DMS 273 treated with DMSO at 0.1 percent for 48 hours (cell line): ENCODE measurements around the gene GCNT2.
"Not testable (repeated sequence)": the region's sequence is repeated elsewhere in the genome, so short reads cannot be mapped to it uniquely, and the experiment has no call there.

ENCODE experiments used
- DNase-seq: peaks from one replicate; lab custom pipeline; 2025; lab: John Stamatoyannopoulos, UW

The GCNT2 gene

DNA sequence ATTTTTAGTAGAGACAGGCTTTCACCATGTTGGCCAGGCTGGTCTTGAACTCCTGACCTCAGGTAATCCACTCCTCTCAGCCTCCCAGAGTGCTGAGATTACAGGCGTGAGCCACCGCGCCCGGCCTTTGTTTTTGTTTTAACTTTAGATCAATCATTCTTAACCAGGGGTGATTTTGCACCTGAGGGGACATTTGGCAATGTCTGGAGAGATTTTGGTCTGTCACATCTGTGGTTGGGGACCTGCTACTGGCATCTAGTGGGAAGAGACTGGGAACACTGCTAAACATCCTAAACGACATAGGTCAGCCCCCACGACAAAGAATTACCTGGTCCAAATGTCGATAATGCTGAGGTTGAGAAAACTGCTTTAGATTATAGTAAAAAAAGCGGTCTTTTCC lies 91.0 kb downstream of the GCNT2 start:
- DNase-seq: no peak

DNA sequence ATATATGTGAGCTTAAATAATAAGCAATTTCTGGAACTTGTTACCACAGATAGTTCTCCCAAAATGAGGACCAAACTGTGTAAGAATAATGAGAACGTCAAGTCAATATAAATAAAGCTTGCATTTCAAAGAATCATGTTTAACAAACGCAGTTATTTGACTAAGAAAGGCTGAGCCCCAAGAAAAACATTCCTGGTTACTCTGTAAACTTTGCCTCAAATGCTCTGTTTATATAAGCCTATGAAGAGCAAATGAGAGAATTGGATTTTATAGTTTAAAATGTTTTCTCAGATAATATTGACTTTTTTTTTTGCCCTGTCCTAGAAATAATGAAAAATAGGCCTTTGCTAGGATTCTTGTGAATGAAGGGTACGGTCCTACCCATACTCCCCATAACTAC lies 91.9 kb downstream of the GCNT2 start:
- DNase-seq: no peak

DNA sequence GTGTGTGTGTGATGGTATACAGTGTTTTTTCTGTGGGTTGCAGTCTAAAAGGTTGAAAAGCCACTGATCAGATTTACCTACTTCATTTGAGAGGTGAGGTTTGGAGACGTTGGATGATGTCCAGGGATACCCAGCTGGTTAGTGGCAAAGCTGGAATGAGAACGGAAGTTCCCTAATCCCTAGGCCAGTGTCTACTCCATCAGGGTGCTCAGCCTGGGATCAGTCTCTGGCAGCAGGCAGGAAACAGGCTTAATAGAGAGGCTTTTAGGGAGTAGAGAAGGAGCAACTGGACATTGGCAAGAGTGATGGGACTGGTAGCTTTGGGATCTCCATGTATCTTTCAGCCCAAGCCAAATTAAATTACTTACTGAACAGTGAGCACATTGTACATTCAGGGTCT lies 92.6 kb downstream of the GCNT2 start:
- no peak for DNase-seq

DNA sequence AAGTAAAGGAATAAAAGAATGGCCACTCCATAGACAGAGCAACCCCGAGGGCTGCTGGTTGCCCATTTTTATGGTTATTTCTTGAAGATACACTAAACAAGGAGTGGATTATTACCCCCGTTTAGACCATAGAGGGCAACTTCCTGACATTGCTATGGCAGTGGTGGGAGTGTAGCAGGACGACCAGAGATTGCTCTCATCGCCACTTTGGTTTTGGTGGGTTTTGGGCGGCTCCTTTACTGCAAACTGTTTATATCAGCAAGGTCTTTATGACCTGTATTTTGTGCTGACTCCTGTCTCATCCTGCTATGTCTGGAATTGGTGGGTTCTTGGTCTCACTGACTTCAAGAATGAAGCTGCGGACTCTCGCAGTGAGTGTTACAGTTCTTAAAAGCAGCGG lies 94.5 kb downstream of the GCNT2 start:
- no peak for DNase-seq

DNA sequence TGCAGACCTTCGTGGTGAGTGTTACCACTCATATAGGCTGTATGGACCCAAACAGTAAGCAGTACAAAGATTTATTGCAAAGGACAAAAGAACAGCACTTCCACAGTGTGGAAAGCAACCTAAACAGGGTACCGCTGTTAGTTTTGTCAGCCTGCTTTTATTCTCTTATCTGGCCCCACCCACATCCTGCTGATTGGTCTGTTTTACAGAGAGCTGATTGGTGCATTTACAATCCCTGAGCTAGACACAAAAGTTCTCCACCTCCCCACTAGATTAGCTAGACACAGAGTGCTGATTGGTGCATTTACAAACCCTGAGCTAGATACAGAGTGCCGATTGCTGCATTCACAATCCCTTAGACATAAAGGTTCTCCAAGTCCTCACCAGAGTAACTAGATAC lies 95.1 kb downstream of the GCNT2 start:
- not testable (repeated sequence) for DNase-seq

DNA sequence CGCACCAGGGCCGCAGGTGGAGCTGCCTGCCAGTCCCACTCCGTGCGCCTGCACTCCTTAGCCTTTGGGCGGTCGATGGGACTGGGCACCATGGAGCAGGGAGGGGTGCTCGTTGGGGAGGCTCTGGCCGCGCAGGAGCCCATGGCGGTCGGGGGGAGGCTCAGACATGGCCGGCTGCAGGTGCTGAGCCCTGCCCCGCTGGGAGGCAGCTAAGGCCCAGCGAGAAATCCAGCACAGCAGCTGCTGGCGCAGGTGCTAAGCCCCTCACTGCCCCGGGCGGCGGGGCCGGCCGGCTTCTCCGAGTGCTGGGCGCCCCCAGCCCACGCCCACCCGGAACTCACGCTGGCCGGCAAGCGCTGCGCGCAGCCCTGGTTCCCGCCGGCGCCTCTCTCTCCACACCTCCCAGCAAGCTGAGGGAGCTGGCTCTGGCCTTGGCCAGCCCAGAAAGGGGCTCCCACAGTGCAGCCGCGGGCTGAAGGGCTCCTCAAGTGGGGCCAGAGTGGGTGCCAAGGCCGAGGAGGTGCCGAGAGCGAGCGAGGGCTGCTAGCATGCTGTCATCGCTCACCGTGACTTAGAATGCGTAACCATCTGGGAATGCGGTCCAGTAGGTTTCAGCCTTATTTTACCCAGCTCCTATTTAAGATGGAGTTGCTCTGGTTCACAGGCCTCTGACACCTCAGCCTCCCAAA lies 96.0 kb downstream of the GCNT2 start:
- no peak for DNase-seq

DNA sequence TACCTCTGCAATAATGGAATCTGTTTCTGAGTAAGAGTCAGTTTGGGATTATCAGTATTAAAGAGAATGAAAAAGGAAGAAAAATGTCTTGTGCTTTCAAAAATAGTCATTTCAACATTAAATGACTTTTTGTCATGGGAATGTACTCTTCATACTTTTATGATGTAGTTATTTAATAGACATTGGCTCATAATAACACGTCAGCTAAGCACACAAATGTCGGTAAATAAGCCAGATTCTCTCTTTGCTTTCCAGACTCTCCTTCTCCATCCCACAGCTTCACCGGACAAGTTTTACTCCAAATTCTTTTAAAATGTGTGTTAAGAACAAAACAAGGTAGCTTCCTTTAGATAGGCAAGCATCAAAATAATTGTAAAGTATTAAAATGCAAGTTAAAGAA lies 97.3 kb downstream of the GCNT2 start:
- DNase-seq: no peak

DNA sequence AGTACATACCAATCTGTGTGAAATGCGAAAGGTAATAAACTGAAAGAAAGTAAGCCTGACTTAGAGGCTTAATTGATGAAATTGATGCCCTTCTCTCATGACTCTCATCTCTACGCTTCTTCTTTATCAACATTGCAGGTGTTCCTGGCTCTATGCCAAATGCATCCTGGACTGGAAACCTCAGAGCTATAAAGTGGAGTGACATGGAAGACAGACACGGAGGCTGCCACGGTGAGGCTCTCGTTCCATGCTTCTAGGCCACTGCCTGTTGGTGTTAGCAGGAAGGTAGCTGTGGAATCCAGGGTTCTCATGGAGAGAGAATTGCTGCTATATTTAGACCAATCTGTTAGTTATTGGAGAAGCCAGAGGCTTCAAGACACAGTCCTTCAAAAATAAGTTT lies 100.1 kb downstream of the GCNT2 start:
- no peak for DNase-seq

DNA sequence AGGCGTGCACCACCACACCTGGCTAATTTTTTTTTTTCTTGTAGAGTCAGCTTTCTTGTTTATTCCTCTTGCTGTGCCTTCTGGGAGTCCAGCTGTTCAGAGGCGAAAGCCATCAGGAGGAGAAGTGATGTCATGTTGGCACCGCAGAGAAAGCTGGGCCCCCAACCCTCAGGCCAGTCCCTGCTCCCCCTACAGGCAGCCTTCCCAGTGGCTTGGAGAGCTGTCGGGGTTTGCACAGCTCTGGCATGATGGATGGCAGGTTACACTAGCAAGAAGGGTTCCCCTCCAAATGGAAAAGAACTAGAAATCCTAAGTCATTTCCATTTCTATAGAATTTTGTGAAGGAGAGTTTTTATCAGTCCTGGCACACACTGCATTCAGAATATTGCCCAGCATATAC lies 100.7 kb downstream of the GCNT2 start:
- DNase-seq: no peak

DNA sequence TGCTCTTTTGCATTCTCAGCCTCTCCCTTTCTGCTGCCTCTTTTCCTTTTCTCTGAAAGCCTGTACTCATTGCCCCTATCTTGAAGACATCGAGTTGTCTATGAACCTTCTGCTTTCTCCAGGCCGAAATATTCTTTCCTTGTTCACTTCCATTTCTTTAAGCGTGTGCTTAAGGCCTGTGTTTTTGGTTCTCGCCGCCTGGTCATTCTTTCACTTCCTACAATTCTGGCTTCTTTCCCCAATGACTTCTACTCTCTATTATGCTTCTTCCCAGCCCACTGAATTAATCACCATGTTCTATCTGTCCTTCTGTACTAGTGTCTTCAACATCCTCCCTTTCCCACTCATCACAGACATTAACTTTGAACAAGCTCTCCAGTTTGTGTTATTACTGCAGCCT lies 103.7 kb downstream of the GCNT2 start:
- no peak for DNase-seq

DNA sequence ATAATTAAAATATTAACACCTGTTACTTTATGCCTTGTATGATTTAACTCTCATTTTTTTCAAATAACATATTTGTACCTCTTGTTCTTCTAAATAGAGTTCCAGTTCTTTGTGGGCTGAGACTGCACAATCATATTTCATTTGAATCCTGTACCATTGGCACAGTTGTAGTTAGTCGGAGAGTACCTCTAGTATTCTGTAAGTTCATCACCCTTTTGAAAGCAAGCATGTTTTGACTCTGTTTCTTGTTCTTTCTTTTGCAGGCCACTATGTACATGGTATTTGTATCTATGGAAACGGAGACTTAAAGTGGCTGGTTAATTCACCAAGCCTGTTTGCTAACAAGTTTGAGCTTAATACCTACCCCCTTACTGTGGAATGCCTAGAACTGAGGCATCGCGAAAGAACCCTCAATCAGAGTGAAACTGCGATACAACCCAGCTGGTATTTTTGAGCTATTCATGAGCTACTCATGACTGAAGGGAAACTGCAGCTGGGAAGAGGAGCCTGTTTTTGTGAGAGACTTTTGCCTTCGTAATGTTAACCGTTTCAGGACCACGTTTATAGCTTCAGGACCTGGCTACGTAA lies 105.1 kb downstream of the GCNT2 start:
- DNase-seq: no peak

DNA sequence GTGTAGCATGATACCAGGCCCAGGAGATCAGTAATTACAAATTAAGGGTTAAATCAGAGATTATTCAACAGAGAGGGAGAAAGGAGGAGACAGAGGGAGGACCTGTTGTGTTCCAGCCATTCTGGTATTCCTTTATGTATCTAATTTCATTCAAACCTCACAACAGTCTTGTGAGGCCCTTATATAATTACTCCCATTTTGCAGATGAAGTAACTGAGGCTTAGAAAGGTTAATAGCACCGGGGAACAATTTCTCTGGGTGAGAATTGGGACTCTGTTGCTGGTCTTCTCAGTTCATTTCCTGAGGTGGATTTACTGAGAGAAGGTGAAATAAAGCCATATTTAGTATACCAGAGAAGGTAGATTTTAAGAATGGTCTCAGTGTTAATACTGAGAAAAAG lies 106.6 kb downstream of the GCNT2 start:
- no peak for DNase-seq

DNA sequence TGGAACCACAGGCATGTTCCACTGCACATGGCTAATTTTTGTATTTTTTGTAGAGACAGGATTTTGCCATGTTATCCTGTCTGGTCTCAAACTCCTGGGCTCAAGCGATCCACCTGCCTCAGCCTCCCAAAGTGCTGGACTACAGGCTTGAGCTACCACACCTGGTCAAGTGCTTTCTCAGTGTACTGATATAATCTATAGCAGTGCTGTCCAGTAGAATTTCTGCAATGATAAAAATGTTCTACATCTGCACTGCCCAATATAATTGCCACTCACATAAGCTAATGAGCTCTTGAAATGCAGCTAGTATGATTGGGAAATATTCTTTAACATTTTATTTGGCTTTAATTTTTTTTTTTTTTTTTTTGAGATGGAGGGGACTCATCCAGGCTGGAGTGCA lies 109.0 kb downstream of the GCNT2 start:
- no peak for DNase-seq

DNA sequence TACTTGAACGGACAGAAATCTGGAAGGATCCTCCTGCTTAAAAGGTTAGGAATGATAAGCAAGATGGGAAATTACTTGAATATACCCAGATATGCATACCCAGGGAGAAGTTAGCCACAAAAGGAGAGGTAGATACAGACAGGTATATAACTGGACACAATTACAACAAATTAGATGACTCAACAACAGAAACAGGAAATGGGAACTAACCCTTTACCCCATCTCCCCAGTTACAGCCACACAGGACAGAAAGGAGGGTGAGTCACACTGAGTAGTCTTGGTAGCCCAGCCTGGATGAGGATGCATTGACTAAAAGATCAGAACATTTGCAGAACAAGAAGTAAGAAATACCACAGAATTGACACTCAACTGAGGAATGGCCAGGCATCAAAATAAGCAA lies 112.1 kb downstream of the GCNT2 start:
- no peak for DNase-seq

DNA sequence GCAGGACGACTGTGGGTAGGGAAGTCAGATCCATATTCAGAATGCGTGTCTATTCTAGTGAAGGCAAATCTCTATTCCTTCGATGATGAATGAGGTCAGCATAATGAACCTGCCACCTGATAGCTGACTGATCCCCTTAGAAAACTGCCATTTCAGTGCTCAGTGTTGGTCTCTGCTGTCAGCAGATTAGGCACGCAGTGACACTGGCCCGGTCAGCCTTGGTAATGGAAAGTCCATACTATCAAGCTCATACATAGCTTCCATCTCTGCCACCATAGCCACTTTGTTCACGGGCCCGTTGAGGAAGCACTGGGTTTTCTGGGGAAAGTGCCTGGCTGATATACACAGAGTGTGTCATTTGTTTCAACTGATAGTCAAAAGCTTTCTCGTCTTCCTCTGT lies 119.3 kb downstream of the GCNT2 start:
- DNase-seq: no peak

DNA sequence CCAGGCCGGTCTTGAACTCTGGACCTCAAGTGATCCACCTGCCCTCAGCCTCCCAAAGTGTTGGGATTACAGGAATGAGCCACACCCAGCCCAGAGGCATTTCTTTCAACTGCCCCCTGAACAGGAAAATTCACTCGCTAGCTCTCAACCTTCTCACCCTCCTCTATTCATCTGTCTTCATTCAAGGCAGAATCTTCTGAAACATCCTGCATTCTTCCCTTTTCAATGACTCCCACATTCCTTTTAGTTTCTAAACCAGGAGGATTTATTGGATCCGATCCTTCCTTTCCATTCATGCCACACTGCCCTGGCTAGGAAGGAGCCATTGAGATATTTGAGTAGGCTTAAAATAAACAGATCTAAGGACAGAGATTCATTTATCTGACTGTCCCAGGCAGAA lies 120.4 kb downstream of the GCNT2 start:
- DNase-seq: no peak

DNA sequence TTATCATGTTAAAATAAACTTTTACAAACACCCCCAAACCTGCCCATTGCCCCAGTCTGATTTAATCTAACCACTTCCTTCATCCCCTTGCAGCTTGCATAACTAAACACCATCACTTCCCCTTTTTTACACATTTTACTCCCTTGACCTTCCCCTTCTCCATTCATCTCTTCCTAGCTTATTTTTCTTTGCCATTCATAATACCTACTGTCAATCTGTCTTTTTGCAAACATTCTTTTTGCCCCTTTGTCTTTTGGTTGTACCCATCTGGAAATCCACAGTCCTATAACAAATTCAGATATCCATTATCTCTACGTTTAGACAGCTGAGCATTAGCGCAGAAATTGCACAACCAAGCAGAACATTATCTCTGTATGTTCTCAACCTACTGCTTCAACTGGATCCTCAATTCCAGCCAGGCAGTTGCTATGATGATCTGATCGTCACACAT lies 122.1 kb downstream of the GCNT2 start:
- no peak for DNase-seq

DNA sequence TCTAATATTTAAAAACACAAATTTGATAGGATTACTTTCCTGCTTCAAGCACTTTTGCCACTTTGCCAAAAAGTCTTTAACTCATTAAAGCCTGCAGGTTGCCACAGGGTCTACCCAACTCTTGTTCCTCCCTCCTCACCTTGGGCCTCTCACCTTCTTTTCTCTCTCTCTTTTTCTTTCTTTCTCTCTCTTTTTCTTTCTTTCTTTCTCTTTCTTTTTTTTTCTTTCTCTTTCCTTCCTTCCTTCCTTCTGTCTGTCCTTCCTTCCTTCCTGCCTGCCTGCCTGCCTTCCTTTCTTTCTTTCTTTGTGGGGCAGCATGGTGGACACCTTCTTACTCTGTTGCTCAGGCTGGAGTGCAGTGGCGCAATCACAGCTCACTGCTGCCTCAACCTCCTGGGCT lies 123.1 kb downstream of the GCNT2 start:
- DNase-seq: no peak

DNA sequence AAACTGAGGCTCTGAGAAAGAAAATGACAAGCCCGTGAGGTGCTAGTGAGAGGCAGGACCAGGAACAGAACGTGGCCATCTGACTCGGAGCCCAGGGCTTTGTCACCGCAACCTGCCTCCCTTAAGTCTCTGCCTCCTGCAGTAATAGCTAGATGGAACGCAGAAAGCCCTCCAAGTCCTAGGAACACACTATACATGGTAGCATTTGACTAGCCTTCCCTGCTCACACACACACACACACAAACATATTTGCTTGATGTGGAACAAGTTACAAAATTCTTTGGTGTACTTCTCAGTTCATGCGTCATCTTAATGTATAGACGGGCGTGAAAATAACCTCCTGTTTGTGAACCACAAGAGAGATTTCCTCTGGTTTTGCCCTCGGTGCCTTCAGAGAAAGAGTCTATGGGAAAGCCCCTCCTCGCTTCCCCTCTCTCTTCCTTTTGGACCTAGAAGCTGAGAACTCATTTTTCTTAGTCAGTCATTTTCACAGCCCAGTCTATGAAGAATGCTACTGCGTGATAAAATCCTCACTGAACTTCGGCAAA lies 134.4 kb downstream of the GCNT2 start:
- DNase-seq: no peak

DNA sequence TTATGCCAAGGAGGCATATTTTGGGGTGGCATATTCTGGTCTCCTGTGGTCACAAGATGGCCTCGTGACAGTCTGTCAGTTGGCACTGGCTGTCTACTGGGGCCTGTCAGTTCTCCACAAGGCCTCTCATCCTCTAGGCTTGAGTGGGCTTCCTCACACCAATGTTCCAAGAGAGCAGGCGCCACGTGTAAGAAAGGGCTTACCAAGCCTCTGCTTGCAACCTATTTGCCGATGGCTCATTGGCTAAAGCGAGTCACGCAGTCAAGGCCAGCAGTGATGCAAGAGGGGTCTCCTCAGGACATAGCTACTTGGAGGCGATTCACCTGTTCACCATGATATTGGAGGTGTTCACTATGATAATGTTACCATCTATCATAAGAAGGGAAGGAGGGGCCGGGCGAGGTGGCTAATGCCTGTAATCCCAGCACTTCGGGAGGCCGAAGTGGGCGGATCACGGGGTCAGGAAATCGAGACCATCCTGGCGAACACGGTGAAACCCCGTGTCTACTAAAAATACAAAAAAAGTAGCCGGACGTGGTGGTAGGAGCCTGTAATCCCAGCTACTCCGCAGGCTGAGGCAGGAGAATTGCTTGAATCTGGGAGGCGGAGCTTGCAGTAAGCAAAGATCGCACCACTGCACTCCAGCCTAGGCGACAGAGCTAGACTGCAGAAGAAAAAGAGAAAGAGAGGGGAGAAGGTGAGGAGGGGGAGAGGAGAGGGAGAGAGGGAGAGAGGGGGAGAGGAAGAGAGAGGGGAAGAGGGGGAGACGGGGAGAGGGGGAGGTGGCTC lies 138.0 kb downstream of the GCNT2 start:
- DNase-seq: no peak

DNA sequence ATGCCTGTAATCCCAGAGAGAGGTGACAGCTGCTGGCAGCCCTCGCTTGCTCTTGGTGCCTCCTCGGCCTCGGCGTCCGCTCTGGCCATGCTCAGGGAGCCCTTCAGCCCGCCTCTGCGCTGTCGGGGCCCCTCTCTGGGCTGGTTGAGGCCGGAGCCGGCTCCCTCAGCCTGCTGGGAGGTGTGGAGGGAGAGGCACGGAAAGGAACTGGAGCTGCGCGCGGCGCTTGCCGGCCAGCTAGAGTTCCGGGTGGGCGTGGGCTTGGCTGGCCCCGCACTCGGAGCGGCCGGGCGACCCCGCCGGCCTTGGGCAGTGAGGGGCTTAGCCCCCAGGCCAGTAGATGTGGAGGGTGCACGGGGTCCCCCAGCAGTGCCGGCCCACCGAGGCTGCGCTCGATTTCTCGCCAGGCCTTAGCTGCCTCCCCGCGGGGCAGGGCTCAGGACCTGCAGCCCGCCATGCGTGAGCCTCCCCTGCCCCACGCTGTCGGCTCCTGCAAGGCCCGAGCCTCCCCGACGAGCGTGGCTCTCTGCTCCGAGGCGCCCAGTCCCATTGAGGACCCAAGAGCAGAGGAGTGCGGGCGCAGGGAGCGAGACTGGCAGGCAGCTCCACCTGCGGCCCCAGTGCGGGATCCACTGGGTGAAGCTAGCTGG lies 138.7 kb downstream of the GCNT2 start:
- no peak for DNase-seq

DNA sequence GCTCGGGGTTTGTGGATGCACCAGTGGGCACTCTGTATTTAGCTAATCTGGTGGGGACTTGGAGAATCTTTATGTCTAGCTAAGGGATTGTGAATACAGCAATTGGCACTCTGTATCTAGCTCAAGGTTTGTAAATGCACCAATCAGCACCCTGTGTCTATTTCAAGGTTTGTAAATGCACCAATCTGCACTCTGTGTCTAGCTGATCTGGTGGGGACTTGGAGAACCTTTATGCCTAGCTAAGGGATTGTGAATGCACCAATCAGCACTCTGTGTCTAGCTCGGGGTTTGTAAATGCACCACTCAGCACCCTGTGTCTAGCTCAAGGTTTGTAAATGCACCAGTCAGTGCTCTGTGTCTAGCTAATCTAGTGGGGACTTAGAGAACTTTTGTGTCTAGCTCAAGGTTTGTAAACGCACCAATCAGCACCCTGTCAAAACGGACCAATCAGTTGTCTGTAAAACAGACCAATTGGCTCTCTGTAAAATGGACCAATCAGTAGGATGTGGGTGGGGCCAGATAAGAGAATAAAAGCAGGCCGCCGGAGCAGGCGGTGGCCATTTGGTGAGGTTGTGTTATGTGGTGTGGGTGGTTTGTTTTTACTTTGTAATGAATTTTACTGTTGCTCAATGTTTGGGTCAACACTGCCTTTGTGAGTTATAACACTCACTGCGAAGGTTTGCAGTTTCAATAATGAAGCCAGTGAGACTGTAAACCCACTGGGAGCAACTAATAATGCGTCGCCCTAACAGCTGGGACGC lies 139.5 kb downstream of the GCNT2 start:
- DNase-seq: not testable (repeated sequence)
